BE2C (cell line): Measurements from ENCODE around the gene ITGAD.

Source experiments
- DNase-seq: peaks from one replicate; pipeline ENCODE4 v3.0.0-alpha.2; 2020
- H3K27me3 ChIP-seq: fragments of 250-450 bp; sonication (Bioruptor Pico); 2 replicates; pipeline ENCODE4 v1.5.1; 2020; ENCODE audit warnings: mild to moderate bottlenecking
- H3K36me3 ChIP-seq: fragments of 250-450 bp; sonication (Bioruptor Pico); 2 replicates; pipeline ENCODE4 v1.5.1; 2020; ENCODE audit warnings: mild to moderate bottlenecking
- H3K4me1 ChIP-seq: fragments of 250-450 bp; sonication (Bioruptor Pico); 2 replicates; pipeline ENCODE4 v1.5.1; 2020
- H3K4me3 ChIP-seq: 2 replicates; pipeline ENCODE4 v1.5.1; 2011; ENCODE audit warnings: low read depth, low read length
- H3K9me3 ChIP-seq: fragments of 250-450 bp; sonication (Bioruptor Pico); 2 replicates; pipeline ENCODE4 v1.5.1; 2020
- CTCF ChIP-seq: IDR thresholded peaks from 2 replicates; pipeline ENCODE4 v1.5.1; 2012; ENCODE audit warnings: mild to moderate bottlenecking, low read depth, low read length

ITGAD gene

GRCh38 chr16:31464348-31464769 is 71.2 kb downstream of the ITGAD start:
- no peak overlapping the region for H3K4me3 ChIP-seq
- H3K36me3 ChIP-seq, result no peaks in the 10 kb centered on the region
- no peak for TF ChIP-seq CTCF
- no peaks in the 10 kb centered on the region for H3K9me3 ChIP-seq
- DNase-seq, result no peak
- no peaks in the 10 kb centered on the region for H3K4me1 ChIP-seq
- no peaks in the 10 kb centered on the region for H3K27me3 ChIP-seq

- H3K36me3 ChIP-seq, result no peaks in the 10 kb centered on the region
- DNase-seq, result no peak
- TF ChIP-seq CTCF, result no peak
- no peaks in the 10 kb centered on the region for H3K4me1 ChIP-seq
- H3K4me3 ChIP-seq, result no peak overlapping the region
- H3K27me3 ChIP-seq, result no peaks in the 10 kb centered on the region
- H3K9me3 ChIP-seq, result no peaks in the 10 kb centered on the region
These were observed 71.7 kb downstream of the ITGAD start for GRCh38 chr16:31464781-31465260.

- H3K9me3 ChIP-seq, result no peaks in the 10 kb centered on the region
- DNase-seq, result no peak
- no peak overlapping the region for H3K4me3 ChIP-seq
These were observed 72.7 kb downstream of the ITGAD start for GRCh38 chr16:31465788-31466370.

GRCh38 chr16:31466381-31466841 is 73.3 kb downstream of the ITGAD start:
- Histone ChIP-seq H3K9me3 (no peaks in the 10 kb centered on the region), H3K4me1 (no peaks in the 10 kb centered on the region), H3K4me3 (no peak overlapping the region), H3K36me3 (no peaks in the 10 kb centered on the region), H3K27me3 (no peaks in the 10 kb centered on the region)
- TF ChIP-seq CTCF, result no peak
- no peak for DNase-seq

More at GRCh38 chr16:31465788-31466370, 72.7 kb downstream of the ITGAD start:
- TF ChIP-seq CTCF, result no peak
- no peaks in the 10 kb centered on the region for H3K27me3 ChIP-seq
- no peaks in the 10 kb centered on the region for H3K4me1 ChIP-seq
- H3K36me3 ChIP-seq, result no peaks in the 10 kb centered on the region

- Histone ChIP-seq H3K9me3 (no peaks in the 10 kb centered on the region), H3K4me3 (no peak overlapping the region), H3K27me3 (no peaks in the 10 kb centered on the region), H3K36me3 (no peaks in the 10 kb centered on the region), H3K4me1 (no peaks in the 10 kb centered on the region)
- no peak for TF ChIP-seq CTCF
- DNase-seq, result no peak
These were observed 74.1 kb downstream of the ITGAD start for GRCh38 chr16:31467151-31467773.

GRCh38 chr16:31467858-31468257 is 74.7 kb downstream of the ITGAD start:
- Histone ChIP-seq H3K9me3 (no peaks in the 10 kb centered on the region), H3K27me3 (no peaks in the 10 kb centered on the region), H3K4me1 (no peaks in the 10 kb centered on the region), H3K36me3 (no peaks in the 10 kb centered on the region), H3K4me3 (no peak overlapping the region)
- no peak for TF ChIP-seq CTCF
- no peak for DNase-seq
